ENCODE data around the gene CIAO1. TPM values are rescaled to one million over a fixed set of nuclear protein-coding genes. Genes with fewer than 3 reads are reported as not detected.
"Not testable (repeated sequence)": the region's sequence is repeated elsewhere in the genome, so short reads cannot be mapped to it uniquely, and the experiment has no call there.

The CIAO1 gene
- 36.4 TPM for polyA plus RNA-seq (2012; ENCODE audit: low read depth, missing spikeins)

- peak; percentile 96 for FAIRE-seq
- TF ChIP-seq SPI1 (IDR thresholded peaks at IDR 0.05; ENCODE audit: low read depth, low read length) (0 out of 2 replicates have a peak, but pooled peaks have one; percentile 0), POU2F2 (IDR thresholded peaks at IDR 0.05; ENCODE audit: low read depth, low read length) (0 out of 2 replicates have a peak, but pooled peaks have one; percentile 26), POLR2AphosphoS5 (IDR thresholded peaks at IDR 0.05; ENCODE audit: low read depth, low read length) (peak; percentile 74), POLR2A (IDR thresholded peaks at IDR 0.05; ENCODE audit: low read depth, low read length) (peak; percentile 52), TAF1 (IDR thresholded peaks at IDR 0.05; ENCODE audit: low read depth, low read length) (no peak; the same call in 1 of the 2 replicates), PAX5 (IDR thresholded peaks at IDR 0.05; ENCODE audit: insufficient read depth, low read length, severe bottlenecking) (no peak)
- DNase-seq (ENCODE audit: insufficient read length, low spot score): peak; percentile 99
Observed at GRCh38 chr2:96265840-96266679, at the start of gene CIAO1, which contains the start of gene TMEM127. Gene CIAO1 (plus strand): TSS chr2:96266225. CDS start chr2:96266351, 126 bp downstream. Gene TMEM127 (minus strand): TSS chr2:96265997. CDS start chr2:96265381, 616 bp downstream.

- FAIRE-seq: no peak
- TF ChIP-seq POLR2AphosphoS5 (IDR thresholded peaks at IDR 0.05; ENCODE audit: low read depth, low read length) (no peak), POU2F2 (IDR thresholded peaks at IDR 0.05; ENCODE audit: low read depth, low read length) (no peak), POLR2A (IDR thresholded peaks at IDR 0.05; ENCODE audit: low read depth, low read length) (no peak), PAX5 (IDR thresholded peaks at IDR 0.05; ENCODE audit: insufficient read depth, low read length, severe bottlenecking) (no peak), SPI1 (IDR thresholded peaks at IDR 0.05; ENCODE audit: low read depth, low read length) (no peak), TAF1 (IDR thresholded peaks at IDR 0.05; ENCODE audit: low read depth, low read length) (no peak)
- no peak for DNase-seq (ENCODE audit: insufficient read length, low spot score)
Observed at GRCh38 chr2:96218508-96219131, 47.4 kb upstream of the CIAO1 start.

GRCh38 chr2:96219959-96220358 lies 46.1 kb upstream of the CIAO1 start:
- not testable (repeated sequence) for FAIRE-seq; DNase-seq (ENCODE audit: insufficient read length, low spot score)

- FAIRE-seq; DNase-seq (ENCODE audit: insufficient read length, low spot score): not testable (repeated sequence)
Observed at GRCh38 chr2:96221106-96221505, 44.9 kb upstream of the CIAO1 start.

GRCh38 chr2:96225016-96225533 lies 41.0 kb upstream of the CIAO1 start:
- TF ChIP-seq SPI1 (IDR thresholded peaks at IDR 0.05; ENCODE audit: low read depth, low read length) (peak; percentile 99), TAF1 (IDR thresholded peaks at IDR 0.05; ENCODE audit: low read depth, low read length) (no peak; the same call in 1 of the 2 replicates), PAX5 (IDR thresholded peaks at IDR 0.05; ENCODE audit: insufficient read depth, low read length, severe bottlenecking) (no peak), POU2F2 (IDR thresholded peaks at IDR 0.05; ENCODE audit: low read depth, low read length) (no peak), POLR2A (IDR thresholded peaks at IDR 0.05; ENCODE audit: low read depth, low read length) (peak; percentile 65), POLR2AphosphoS5 (IDR thresholded peaks at IDR 0.05; ENCODE audit: low read depth, low read length) (no peak)

GRCh38 chr2:96231316-96231715 lies 34.7 kb upstream of the CIAO1 start:
- DNase-seq (ENCODE audit: insufficient read length, low spot score) (no peak), FAIRE-seq (no peak)

More at GRCh38 chr2:96225016-96225533, 41.0 kb upstream of the CIAO1 start:
- DNase-seq (ENCODE audit: insufficient read length, low spot score) (no peak), FAIRE-seq (peak; percentile 80)

GRCh38 chr2:96233436-96233835 lies 32.6 kb upstream of the CIAO1 start:
- TF ChIP-seq POLR2A (IDR thresholded peaks at IDR 0.05; ENCODE audit: low read depth, low read length) (no peak), POU2F2 (IDR thresholded peaks at IDR 0.05; ENCODE audit: low read depth, low read length) (no peak), PAX5 (IDR thresholded peaks at IDR 0.05; ENCODE audit: insufficient read depth, low read length, severe bottlenecking) (no peak)
- DNase-seq (ENCODE audit: insufficient read length, low spot score) (no peak), FAIRE-seq (no peak)

More at GRCh38 chr2:96231316-96231715, 34.7 kb upstream of the CIAO1 start:
- TF ChIP-seq POLR2A (IDR thresholded peaks at IDR 0.05; ENCODE audit: low read depth, low read length) (no peak), PAX5 (IDR thresholded peaks at IDR 0.05; ENCODE audit: insufficient read depth, low read length, severe bottlenecking) (no peak), TAF1 (IDR thresholded peaks at IDR 0.05; ENCODE audit: low read depth, low read length) (no peak), POLR2AphosphoS5 (IDR thresholded peaks at IDR 0.05; ENCODE audit: low read depth, low read length) (no peak), SPI1 (IDR thresholded peaks at IDR 0.05; ENCODE audit: low read depth, low read length) (no peak), POU2F2 (IDR thresholded peaks at IDR 0.05; ENCODE audit: low read depth, low read length) (no peak)

- peak; percentile 88 for FAIRE-seq
- no peak for DNase-seq (ENCODE audit: insufficient read length, low spot score)
- TF ChIP-seq PAX5 (IDR thresholded peaks at IDR 0.05; ENCODE audit: insufficient read depth, low read length, severe bottlenecking) (peak; percentile 97), POLR2AphosphoS5 (IDR thresholded peaks at IDR 0.05; ENCODE audit: low read depth, low read length) (no peak), POU2F2 (IDR thresholded peaks at IDR 0.05; ENCODE audit: low read depth, low read length) (no peak), SPI1 (IDR thresholded peaks at IDR 0.05; ENCODE audit: low read depth, low read length) (peak; percentile 98), TAF1 (IDR thresholded peaks at IDR 0.05; ENCODE audit: low read depth, low read length) (no peak), POLR2A (IDR thresholded peaks at IDR 0.05; ENCODE audit: low read depth, low read length) (no peak; the same call in 1 of the 2 replicates)
Observed at GRCh38 chr2:96233880-96234316, 32.1 kb upstream of the CIAO1 start.

GRCh38 chr2:96236882-96237281 lies 29.1 kb upstream of the CIAO1 start:
- FAIRE-seq (no peak), DNase-seq (ENCODE audit: insufficient read length, low spot score) (no peak)
- TF ChIP-seq POU2F2 (IDR thresholded peaks at IDR 0.05; ENCODE audit: low read depth, low read length) (no peak), SPI1 (IDR thresholded peaks at IDR 0.05; ENCODE audit: low read depth, low read length) (no peak), PAX5 (IDR thresholded peaks at IDR 0.05; ENCODE audit: insufficient read depth, low read length, severe bottlenecking) (no peak), POLR2A (IDR thresholded peaks at IDR 0.05; ENCODE audit: low read depth, low read length) (no peak)
